Epithelial cell of prostate (primary cell): ENCODE measurements around the gene S100A16.
"Not testable (repeated sequence)": the region's sequence is repeated elsewhere in the genome, so short reads cannot be mapped to it uniquely, and the experiment has no call there.

Source experiments
- DNase-seq: peaks from one replicate; pipeline ENCODE4 v3.0.0-alpha.2; 2011; ENCODE audit warnings: low read depth, low spot score
- H3K27ac ChIP-seq: fragments of 450-650 bp; 2 replicates; pipeline ENCODE4 v1.5.1; 2017; ENCODE audit warnings: mild to moderate bottlenecking

S100A16 gene

GRCh38 chr1:153598309-153599172 lies 14.4 kb downstream of the S100A16 start:
- DNase-seq = no peak
- H3K27ac ChIP-seq = peak overlapping the region; percentile 50

DNA sequence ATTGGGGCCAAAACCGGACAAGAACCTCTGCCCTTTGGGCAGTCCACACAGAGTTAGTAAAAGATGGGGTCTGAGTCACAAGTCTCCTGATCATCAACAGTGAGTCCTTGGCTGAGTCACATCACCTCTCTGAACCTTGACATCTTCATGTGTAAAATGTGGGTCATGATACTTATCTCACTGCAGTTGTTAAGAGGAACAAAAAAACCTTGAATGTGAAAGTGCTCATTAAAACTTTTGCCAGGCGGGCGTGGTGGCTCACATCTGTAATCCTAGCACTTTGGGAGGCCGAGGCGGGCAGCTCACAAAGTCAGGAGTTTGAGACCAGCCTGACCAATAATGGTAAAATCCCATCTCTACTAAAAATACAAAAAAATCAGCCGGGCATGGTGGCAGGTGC lies 15.7 kb downstream of the S100A16 start:
- DNase-seq = no peak
- peak overlapping the region; percentile 50 for H3K27ac ChIP-seq

DNA sequence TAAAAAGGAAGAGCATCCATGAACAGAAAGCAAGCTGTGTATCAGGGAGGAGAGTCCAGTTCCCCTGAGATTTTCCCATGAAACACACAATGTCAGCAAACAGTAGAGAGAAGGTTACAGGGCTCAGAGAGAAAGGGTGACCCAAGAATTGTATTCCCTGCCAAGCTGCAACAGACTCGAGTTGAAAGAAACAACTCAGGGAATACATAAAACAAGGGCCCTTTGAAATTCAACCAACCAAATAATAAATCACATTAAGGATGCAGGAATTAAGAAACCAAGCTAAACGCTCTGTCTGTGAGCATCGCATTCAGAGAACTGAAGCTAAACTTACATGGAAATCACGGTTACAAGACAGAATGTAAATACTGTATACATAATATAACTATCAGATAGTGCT lies 20.2 kb downstream of the S100A16 start:
- H3K27ac ChIP-seq = no peak overlapping the region
- no peak for DNase-seq

GRCh38 chr1:153588482-153588881 lies 24.5 kb downstream of the S100A16 start:
- H3K27ac ChIP-seq = no peak overlapping the region
- no peak for DNase-seq

DNA sequence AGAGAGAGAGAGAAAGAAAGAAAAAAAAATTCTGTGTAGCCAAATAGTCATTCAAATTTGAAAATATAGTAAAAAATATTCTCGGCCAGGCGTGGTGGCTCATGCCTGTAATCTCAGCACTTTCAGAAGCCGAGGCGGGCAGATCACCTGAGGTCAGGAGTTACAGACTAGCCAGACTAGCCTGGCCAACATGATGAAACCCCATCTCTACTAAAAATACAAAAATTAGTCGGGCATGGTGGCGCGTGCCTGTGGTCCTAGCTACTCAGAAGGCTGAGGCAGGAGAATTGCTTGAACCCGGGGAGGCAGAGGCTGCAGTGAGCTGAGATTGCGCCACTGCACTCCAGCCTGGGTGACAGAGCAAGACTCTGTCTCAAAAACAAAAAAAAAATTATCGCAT lies 24.9 kb downstream of the S100A16 start:
- H3K27ac ChIP-seq, DNase-seq: not testable (repeated sequence)

DNA sequence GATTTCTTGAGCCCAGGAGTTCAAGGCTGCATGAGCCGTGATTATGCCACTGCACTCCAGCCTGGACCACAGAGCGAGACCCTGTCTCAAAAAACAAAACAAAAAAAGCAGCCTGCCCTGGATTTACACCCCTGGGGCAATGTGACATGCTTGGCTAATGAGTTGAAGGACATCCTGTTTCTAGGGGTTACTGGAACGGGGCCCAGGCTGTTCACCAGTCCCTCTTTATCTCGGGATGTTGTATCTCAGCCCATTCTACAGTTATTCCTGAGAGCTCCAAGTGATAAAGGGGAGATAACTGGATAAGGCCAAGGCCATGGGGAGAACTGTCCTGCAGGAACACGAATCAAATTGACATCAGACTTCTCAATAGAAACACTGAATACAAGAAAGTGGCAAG lies 25.6 kb downstream of the S100A16 start:
- no peak overlapping the region for H3K27ac ChIP-seq
- no peak for DNase-seq

DNA sequence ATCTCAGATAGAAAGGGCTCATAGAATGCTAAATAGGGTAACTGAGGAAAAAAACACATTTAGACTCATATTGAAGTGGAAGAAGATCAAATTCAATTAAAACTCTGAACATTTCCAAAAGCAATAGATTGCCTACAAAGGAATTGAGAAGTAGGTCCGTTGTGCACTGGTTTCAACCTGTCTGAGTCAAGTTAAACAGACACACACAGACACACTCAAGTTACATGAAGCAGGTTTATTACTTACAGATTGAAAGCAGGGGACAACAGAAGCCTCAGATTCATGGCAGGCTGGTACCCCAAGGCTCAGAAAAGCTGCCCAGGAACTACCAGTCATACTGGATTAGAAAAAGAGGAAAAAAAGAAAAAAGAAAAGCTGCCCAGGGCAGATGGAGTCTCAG lies 26.6 kb downstream of the S100A16 start:
- DNase-seq = no peak
- no peak overlapping the region for H3K27ac ChIP-seq

GRCh38 chr1:153585006-153585405 lies 27.9 kb downstream of the S100A16 start:
- no peak for DNase-seq
- no peak overlapping the region for H3K27ac ChIP-seq

GRCh38 chr1:153583976-153584375 lies 29.0 kb downstream of the S100A16 start:
- no peak for DNase-seq
- no peak overlapping the region for H3K27ac ChIP-seq

DNA sequence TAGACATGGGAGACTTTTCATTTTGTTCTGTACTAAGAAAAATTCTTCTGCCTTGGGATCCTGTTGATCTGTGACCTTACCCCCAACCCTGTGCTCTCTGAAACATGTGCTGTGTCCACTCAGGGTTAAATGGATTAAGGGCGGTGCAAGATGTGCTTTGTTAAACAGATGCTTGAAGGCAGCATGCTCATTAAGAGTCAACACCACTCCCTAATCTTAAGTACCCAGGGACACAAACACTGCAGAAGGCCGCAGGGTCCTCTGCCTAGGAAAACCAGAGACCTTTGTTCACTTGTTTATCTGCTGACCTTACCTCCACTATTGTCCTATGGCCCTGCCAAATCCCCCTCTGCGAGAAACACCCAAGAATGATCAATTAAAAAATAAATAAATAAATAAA lies 29.4 kb downstream of the S100A16 start:
- DNase-seq, H3K27ac ChIP-seq: not testable (repeated sequence)

DNA sequence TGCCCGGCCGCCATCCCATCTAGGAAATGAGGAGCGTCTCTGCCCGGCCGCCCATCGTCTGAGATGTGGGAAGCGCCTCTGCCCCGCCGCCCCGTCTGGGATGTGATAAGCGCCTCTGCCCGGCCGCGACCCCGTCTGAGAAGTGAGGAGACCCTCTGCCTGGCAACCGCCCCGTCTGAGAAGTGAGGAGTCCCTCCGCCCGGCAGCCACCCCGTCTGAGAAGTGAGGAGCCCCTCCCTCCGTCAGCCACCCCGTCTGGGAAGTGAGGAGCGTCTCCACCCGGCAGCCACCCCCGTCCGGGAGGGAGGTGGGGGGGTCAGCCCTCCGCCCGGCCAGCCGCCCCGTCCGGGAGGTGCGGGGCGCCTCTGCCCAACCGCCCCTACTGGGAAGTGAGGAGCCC lies 30.1 kb downstream of the S100A16 start:
- not testable (repeated sequence) for H3K27ac ChIP-seq, DNase-seq

DNA sequence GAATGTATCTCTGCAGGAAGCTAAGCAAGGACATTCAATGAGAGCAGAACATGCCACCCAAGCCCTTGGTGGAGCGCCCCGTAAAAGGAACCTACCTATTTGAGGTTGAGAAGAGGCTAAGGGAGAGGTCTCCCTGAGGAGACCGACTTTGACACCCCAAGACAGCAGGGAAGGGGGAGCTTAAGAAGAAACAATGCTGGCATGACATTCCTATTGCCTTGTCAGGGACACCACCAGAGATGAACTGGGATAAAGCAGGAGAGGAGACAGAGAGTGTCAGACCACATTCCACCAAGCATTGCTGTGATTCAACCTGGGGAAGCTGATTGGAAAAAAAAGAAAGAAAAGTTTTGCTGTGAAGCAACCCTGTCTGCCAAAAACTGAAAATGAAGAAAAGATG lies 34.0 kb downstream of the S100A16 start:
- no peak overlapping the region for H3K27ac ChIP-seq
- DNase-seq = no peak

GRCh38 chr1:153578490-153578889 lies 34.4 kb downstream of the S100A16 start:
- no peak overlapping the region for H3K27ac ChIP-seq
- DNase-seq = no peak

DNA sequence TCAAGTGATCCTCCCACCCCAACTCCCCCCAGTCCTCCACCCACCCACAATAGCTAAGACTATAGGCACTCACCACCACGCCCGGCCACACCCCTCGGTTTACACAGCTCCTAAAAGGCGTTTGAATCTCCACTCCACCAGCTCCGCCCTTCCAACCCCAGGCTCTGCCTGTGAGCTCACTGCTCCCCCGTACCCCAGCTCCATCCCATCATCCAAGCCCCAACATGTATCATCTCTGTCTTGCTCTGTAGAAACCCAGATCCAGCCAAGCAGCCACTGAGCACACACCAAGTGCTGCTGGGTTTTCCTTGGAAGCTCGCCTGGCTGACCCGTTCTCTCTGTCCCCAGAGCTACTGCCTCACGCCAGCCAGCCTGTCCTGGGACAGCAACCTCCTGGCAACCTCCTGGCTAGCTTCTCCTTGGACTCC lies 35.3 kb downstream of the S100A16 start:
- DNase-seq = no peak
- H3K27ac ChIP-seq = no peak overlapping the region

DNA sequence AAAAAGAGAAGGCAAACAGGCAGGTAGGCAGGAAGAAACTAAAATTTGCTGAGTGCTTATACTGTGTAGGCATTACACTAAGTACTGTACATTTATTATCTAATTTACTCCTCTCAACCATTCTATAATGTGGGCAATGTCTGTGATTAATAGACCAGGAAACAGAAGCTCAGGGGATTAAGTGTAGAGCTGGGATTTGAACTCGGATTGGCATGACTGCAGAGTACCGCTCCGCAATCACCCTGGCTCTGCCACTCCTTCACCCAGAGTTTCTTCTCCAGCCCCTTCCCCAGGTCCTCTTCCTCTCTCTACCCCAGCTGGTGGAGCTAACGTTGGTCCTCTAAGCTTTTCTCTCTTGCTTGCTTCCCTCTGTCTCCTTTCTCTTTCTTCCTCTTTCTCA lies 35.8 kb downstream of the S100A16 start:
- no peak overlapping the region for H3K27ac ChIP-seq
- no peak for DNase-seq

DNA sequence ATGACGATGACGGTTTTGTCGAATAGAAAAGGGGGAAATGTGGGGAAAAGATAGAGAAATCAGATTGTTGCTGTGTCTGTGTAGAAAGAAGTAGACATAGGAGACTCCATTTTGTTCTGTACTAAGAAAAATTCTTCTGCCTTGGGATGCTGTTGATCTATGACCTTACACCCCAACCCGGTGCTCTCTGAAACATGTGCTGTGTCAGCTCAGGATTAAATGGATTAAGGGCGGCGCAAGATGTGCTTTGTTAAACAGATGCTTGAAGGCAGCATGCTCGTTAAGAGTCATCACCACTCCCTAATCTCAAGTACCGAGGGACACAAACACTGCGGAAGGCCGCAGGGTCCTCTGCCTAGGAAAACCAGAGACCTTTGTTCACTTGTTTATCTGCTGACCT lies 37.4 kb downstream of the S100A16 start:
- H3K27ac ChIP-seq, DNase-seq: not testable (repeated sequence)

DNA sequence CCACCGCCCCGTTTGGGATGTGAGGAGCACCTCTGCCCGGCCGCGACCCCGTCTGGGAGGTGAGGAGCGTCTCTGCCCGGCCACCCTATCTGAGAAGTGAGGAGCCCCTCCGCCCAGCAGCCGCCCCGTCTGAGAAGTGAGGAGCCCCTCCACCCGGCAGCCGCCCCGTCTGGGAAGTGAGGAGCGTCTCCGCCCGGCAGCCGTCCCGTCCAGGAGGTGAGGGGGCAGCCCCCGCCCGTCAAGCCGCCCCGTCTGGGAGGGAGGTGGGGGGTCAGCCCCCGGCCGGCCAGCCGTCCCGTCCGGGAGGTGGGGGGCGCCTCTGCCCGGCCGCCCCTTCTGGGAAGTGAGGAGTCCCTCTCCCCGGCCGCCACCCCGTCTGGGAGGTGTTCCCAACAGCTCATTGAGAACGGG lies 37.9 kb downstream of the S100A16 start:
- not testable (repeated sequence) for H3K27ac ChIP-seq, DNase-seq

GRCh38 chr1:153573351-153573750 lies 39.6 kb downstream of the S100A16 start:
- peak overlapping the region; percentile 95 for H3K27ac ChIP-seq
- DNase-seq = no peak

- DNase-seq = peak; percentile 77
- H3K27ac ChIP-seq = peak overlapping the region; percentile 95
These were observed 40.3 kb downstream of the S100A16 start for GRCh38 chr1:153572569-153573015.

DNA sequence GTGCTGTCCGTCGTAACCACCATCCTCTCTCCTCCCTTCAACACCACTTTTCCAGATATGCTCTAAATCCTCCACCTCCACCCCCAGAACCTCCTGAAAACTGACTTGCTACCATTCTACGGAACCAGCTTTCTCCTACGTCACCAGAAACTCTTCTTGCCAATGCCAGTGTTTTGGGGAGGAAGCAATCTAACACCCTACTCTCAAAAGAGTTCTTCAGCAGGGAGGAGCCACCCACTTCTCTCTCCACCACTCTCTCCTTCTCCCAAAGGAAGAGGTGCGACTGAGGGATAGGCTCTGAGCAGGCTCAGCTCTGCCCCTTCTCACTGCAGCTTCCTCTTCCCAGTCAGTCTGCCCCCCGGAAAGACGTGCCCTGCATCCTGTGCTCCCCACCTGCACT lies 41.2 kb downstream of the S100A16 start:
- H3K27ac ChIP-seq = peak overlapping the region; percentile 95
- DNase-seq = no peak

DNA sequence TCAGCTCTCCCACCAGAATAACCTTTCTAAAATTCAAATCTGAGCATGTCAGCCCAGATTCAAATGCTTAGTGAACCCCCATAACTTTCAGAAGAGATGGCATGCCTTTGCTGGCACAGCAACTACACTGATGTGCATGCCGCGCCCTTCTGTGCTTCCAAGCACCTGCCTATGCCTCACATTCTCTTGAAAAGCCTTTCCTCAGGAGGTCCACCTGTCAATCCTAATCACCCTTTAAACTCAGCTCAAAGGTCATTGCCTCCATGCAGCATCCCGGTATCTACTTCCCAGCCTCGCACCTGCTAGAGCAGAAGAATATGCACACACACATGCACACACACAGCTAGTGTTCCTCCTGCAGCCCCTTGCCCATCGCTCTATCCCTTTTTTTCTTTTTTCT lies 42.1 kb downstream of the S100A16 start:
- no peak for DNase-seq
- no peak overlapping the region for H3K27ac ChIP-seq

- H3K27ac ChIP-seq = peak overlapping the region; percentile 100
- DNase-seq = no peak
These were observed 43.5 kb downstream of the S100A16 start for GRCh38 chr1:153569465-153569864.
